ENCODE measurements around the gene NFYA. TPM values are rescaled to one million over a fixed set of nuclear protein-coding genes. Genes with fewer than 3 reads are reported as not detected.

The NFYA gene
- total and polyA plus RNA-seq, 2 of the 13 experiments (the other 11 are each of a cell fraction or from before 2014, with no cell fraction given), result 16.0 to 22.9 TPM

DNA sequence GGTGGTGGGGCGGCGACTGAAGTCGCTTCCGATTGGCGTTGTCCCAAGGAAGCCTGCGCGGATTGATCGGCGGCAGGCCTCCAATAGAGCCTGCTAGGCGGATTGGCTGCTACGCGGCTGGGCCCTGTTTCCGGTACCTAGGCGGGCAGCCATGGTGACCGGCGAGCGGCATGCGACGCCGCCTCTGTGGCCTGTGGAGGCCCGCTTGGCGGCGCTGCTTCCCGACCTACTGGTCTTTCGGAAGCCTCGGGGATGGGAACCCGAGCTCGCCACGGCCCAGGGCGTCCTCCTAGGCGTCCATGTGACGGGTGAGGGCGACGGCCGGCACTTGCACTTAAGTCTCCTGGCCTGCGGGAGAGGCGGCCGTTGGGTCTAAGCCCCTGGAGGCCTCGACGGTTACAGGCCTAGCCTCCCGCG is 28.1 kb downstream of the NFYA start:
- TF ChIP-seq RBFOX2 (IDR thresholded peaks at IDR 0.05; ENCODE audit: low read depth, low read length) (peak; percentile 34; the same call in 1 of the 2 replicates), ZC3H13 (CRISPR knock-in tag; IDR thresholded peaks at IDR 0.05) (0 out of 2 replicates have a peak, but pooled peaks have one; percentile 36), SMAD3 (CRISPR knock-in tag; IDR thresholded peaks at IDR 0.05) (no peak), AGO2 (optimal IDR thresholded peaks at IDR 0.05; ENCODE audit: low read depth, low read length) (peak; percentile 93)
- no peak overlapping the region for H2AFZ ChIP-seq (ENCODE audit: low read length)
- no peak for DNase-seq (ENCODE audit: low spot score)
- no TSS peak for BruUV-seq (replicated peaks)
- H3K27ac ChIP-seq (ENCODE audit: extremely low read length, insufficient read depth, low read length), result no peak overlapping the region
- FAIRE-seq, result no peak
- intact Hi-C loops (cut with micrococcal nuclease; ENCODE audit: unreplicated experiment) (no loop called here), in situ Hi-C loops (cut with HindIII; ENCODE audit: extremely low pct_ligation_motif_present, low pct_unique_long_range_greater_than_20kb) (no loop called here)
- H3K9me3 ChIP-seq (ENCODE audit: low read length), result no peaks in the 10 kb centered on the region
- POLR2A ChIA-PET, result no interaction called here
- H3K4me3 ChIP-seq (replicated peaks in 1 of 3; ENCODE audit: insufficient read depth in 1 of 3, low read depth in 2 of 3, low read length in 3 of 3), result no peak overlapping the region
- peaks cover 24 to 44% of the 10 kb centered on the region in 2 experiments for H3K36me3 ChIP-seq (replicated peaks in 1 of 2; ENCODE audit: control insufficient read depth in 1 of 2, insufficient read depth in 2 of 2, low read length in 2 of 2)
- 96% methylated on average over 42 of the region's 42 CpGs for WGBS (ENCODE audit: low lambda C conversion rate)
- no peaks in the 10 kb centered on the region for H3K27me3 ChIP-seq (ENCODE audit: control insufficient read depth in 1 of 2, insufficient read depth in 2 of 2, low read length in 2 of 2)
- H3K79me2 ChIP-seq (ENCODE audit: insufficient read depth, low read length), result no peaks in the 10 kb centered on the region
- no peak; the same call in 2 of the 3 replicates for ATAC-seq
- CTCF ChIA-PET (ENCODE audit: low intra/inter-chr PET ratio, low total read pairs), result no interaction called here
- H3K4me2 ChIP-seq (ENCODE audit: low read depth, low read length), result no peak overlapping the region
- no peak overlapping the region for H3K9ac ChIP-seq (ENCODE audit: insufficient read depth, low read depth, low read length)
- no peaks in the 10 kb centered on the region for H4K20me1 ChIP-seq (ENCODE audit: insufficient read depth, low read length)
- no peaks in the 10 kb centered on the region for H3K4me1 ChIP-seq (ENCODE audit: insufficient read depth, low read length)

DNA sequence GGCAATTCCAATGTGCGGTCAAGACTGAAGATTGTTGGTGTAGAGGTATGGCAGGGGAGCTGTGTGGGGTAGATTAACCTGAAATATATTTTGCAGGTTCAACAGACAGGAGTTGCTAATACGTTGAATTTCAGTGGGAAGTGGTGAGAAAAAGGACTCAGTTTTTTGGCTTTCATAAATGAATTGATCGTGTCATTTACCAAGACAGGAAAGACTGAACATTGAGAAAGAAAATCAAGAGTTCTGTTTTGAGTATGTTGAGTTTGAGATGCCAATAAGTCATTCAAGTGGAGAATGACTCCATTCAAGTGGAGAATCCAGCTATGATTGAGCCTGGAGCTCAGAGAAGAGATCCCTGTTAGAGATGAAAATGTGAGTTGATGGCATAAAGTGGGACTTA is 31.1 kb downstream of the NFYA start:
- no peak for DNase-seq (ENCODE audit: low spot score)
- intact Hi-C loops (cut with micrococcal nuclease; ENCODE audit: unreplicated experiment) (no loop called here), in situ Hi-C loops (cut with HindIII; ENCODE audit: extremely low pct_ligation_motif_present, low pct_unique_long_range_greater_than_20kb) (no loop called here)
- Histone ChIP-seq H3K4me2 (ENCODE audit: low read depth, low read length) (no peak overlapping the region), H3K9ac (ENCODE audit: insufficient read depth, low read depth, low read length) (no peak overlapping the region), H3K9me3 (ENCODE audit: low read length) (no peaks in the 10 kb centered on the region), H3K4me1 (ENCODE audit: insufficient read depth, low read length) (no peaks in the 10 kb centered on the region), H2AFZ (ENCODE audit: low read length) (no peak overlapping the region), H4K20me1 (ENCODE audit: insufficient read depth, low read length) (no peaks in the 10 kb centered on the region), H3K4me3 (replicated peaks in 1 of 3; ENCODE audit: insufficient read depth in 1 of 3, low read depth in 2 of 3, low read length in 3 of 3) (no peak overlapping the region), H3K27ac (ENCODE audit: extremely low read length, insufficient read depth, low read length) (no peak overlapping the region), H3K36me3 (replicated peaks in 1 of 2; ENCODE audit: control insufficient read depth in 1 of 2, insufficient read depth in 2 of 2, low read length in 2 of 2) (peaks cover 3 to 15% of the 10 kb centered on the region in 2 experiments; a peak in 3 of 5 replicates), H3K79me2 (ENCODE audit: insufficient read depth, low read length) (no peaks in the 10 kb centered on the region), H3K27me3 (ENCODE audit: control insufficient read depth in 1 of 2, insufficient read depth in 2 of 2, low read length in 2 of 2) (no peaks in the 10 kb centered on the region)
- 85% methylated on average over 3 of the region's 3 CpGs for WGBS (ENCODE audit: low lambda C conversion rate)
- no peak for FAIRE-seq
- CTCF ChIA-PET (ENCODE audit: low intra/inter-chr PET ratio, low total read pairs), result no interaction called here
- ATAC-seq, result no peak
- TF ChIP-seq ZNF326 (CRISPR knock-in tag; IDR thresholded peaks at IDR 0.05; ENCODE audit: borderline replicate concordance) (no peak), LCORL (IDR thresholded peaks at IDR 0.05) (no peak), LCORL (CRISPR knock-in tag; IDR thresholded peaks at IDR 0.05) (no peak), ZNF484 (CRISPR knock-in tag; IDR thresholded peaks at IDR 0.05; ENCODE audit: borderline replicate concordance, low read depth) (no peak)
- POLR2A ChIA-PET, result no interaction called here
- no TSS peak for BruUV-seq (replicated peaks)
